ENCODE results near the gene MSI2. TPM values are rescaled to one million over a fixed set of nuclear protein-coding genes. Genes with fewer than 3 reads are reported as not detected.

Gene MSI2
- total and polyA plus RNA-seq, 9 of the 15 experiments (the other 6 are each of a cell fraction or from before 2014, with no cell fraction given) = 4.6 to 61.8 (median 42.4) TPM

- no peak for TF ChIP-seq ZSCAN32 (CRISPR knock-in tag; IDR thresholded peaks at IDR 0.05)
Observed at GRCh38 chr17:57508671-57509070, 252.3 kb downstream of the MSI2 start (continued).

GRCh38 chr17:57511475-57512123 is 255.3 kb downstream of the MSI2 start:
- Histone ChIP-seq H3K9me3 (replicated peaks; ENCODE audit: control insufficient read depth, insufficient read depth, low read depth, low read length) (no peaks in the 10 kb centered on the region), H4K20me1 (replicated peaks; ENCODE audit: control insufficient read depth, insufficient read depth, low read length) (peaks cover 1% of the 10 kb centered on the region; the same call in 1 of the 2 replicates), H3K4me1 (replicated peaks in 1 of 2; ENCODE audit: control insufficient read depth in 2 of 2, insufficient read depth in 2 of 2, low read length in 2 of 2) (peaks cover 2 to 8% of the 10 kb centered on the region in 2 experiments; a peak in 4 of 5 replicates), H3K4me2 (ENCODE audit: insufficient read depth, low read length) (no peak overlapping the region), H3K79me2 (ENCODE audit: control insufficient read depth, insufficient read depth, low read length) (0 out of 3 replicates have a peak, but pooled peaks cover 3% of the 10 kb centered on the region), H3K9ac (ENCODE audit: insufficient read depth in 1 of 2, low read depth in 2 of 2, low read length in 2 of 2) (no peak overlapping the region), H2AFZ (ENCODE audit: low read depth, low read length) (no peak overlapping the region), H3K27ac (ENCODE audit: extremely low read depth, low read depth, low read length) (no peak overlapping the region), H3K27me3 (ENCODE audit: control insufficient read depth in 2 of 2, insufficient read depth in 2 of 2, low read length in 2 of 2) (no peaks in the 10 kb centered on the region), H3K9me1 (ENCODE audit: control insufficient read depth, insufficient read depth, low read length) (no peaks in the 10 kb centered on the region), H3K36me3 (ENCODE audit: control insufficient read depth, insufficient read depth, low read length) (no peaks in the 10 kb centered on the region), H3K4me3 (no peak overlapping the region)
- WGBS (ENCODE audit: insufficient coverage, low coverage, missing lambda C conversion rate) = 86% methylated on average over 14 of the region's 14 CpGs
- in situ Hi-C loops (cut with MboI) (no loop called here), intact Hi-C loops (cut with micrococcal nuclease) (no loop called here)
- ChIA-PET CTCF (ENCODE audit: low intra/inter-chr PET ratio) (no interaction called here), POLR2A (interaction anchor here (0.8 kb wide), 1 partner anchor 276 kb away, joined by 3 read pairs; no protein-coding TSS in a partner anchor)
- BruUV-seq (replicated peaks) = no TSS peak
- FAIRE-seq (no peak), DNase-seq (ENCODE audit: extremely low read depth in 1 of 4, low spot score in 3 of 4) (no peak), ATAC-seq (no peak)
- no peak for TF ChIP-seq RBM22 (IDR thresholded peaks at IDR 0.05; ENCODE audit: low read depth, low read length, poor library complexity, severe bottlenecking)
- TF ChIP-seq ZBTB34 (CRISPR knock-in tag; IDR thresholded peaks at IDR 0.05) = no peak
- no peak for TF ChIP-seq U2AF2 (optimal IDR thresholded peaks at IDR 0.05; ENCODE audit: low read depth, low read length)
- TF ChIP-seq ATF3 (IDR thresholded peaks at IDR 0.05) = no peak
- no peak for TF ChIP-seq ATF3 (CRISPR knock-in tag; conservative IDR thresholded peaks at IDR 0.05)
- TF ChIP-seq ZNF511 (CRISPR knock-in tag; IDR thresholded peaks at IDR 0.05) = no peak
- TF ChIP-seq TCF3 (CRISPR knock-in tag; IDR thresholded peaks at IDR 0.05) = no peak
- no peak for TF ChIP-seq ZNF316 (IDR thresholded peaks at IDR 0.05)
- TF ChIP-seq HOMEZ (CRISPR knock-in tag; IDR thresholded peaks at IDR 0.05) = no peak
- no peak for TF ChIP-seq THAP12 (CRISPR knock-in tag; IDR thresholded peaks at IDR 0.05)
- TF ChIP-seq TEAD4 (IDR thresholded peaks at IDR 0.05; ENCODE audit: low read length) = no peak
- no peak for TF ChIP-seq TEAD4 (CRISPR knock-in tag; IDR thresholded peaks at IDR 0.05; ENCODE audit: borderline replicate concordance)

All from K562 (cell line).